ENCODE results near the gene FBXL7.

FBXL7 gene

GRCh38 chr5:15483351-15484097, 16.5 kb upstream of the FBXL7 start:
- H3K9me3 ChIP-seq (ENCODE audit: control insufficient read depth, low read length) = no peaks in the 10 kb centered on the region
- H3K9ac ChIP-seq (ENCODE audit: low read length) = no peak overlapping the region
- H3K36me3 ChIP-seq (ENCODE audit: control insufficient read depth, insufficient read depth, low read length) = no peaks in the 10 kb centered on the region
- no peaks in the 10 kb centered on the region for H3K27me3 ChIP-seq (ENCODE audit: control insufficient read depth, insufficient read depth, low read length)
- no peak overlapping the region for H3K4me3 ChIP-seq (ENCODE audit: low read length)
- H3K4me1 ChIP-seq (ENCODE audit: control insufficient read depth, insufficient read depth, low read length) = no peaks in the 10 kb centered on the region

GRCh38 chr5:15487228-15487627, 12.8 kb upstream of the FBXL7 start:
- Histone ChIP-seq H3K4me1 (ENCODE audit: control insufficient read depth, insufficient read depth, low read length) (no peaks in the 10 kb centered on the region), H3K9ac (ENCODE audit: low read length) (no peak overlapping the region), H3K36me3 (ENCODE audit: control insufficient read depth, insufficient read depth, low read length) (no peaks in the 10 kb centered on the region), H3K4me3 (ENCODE audit: low read length) (no peak overlapping the region), H3K27me3 (ENCODE audit: control insufficient read depth, insufficient read depth, low read length) (no peaks in the 10 kb centered on the region), H3K9me3 (ENCODE audit: control insufficient read depth, low read length) (no peaks in the 10 kb centered on the region)

- H3K36me3 ChIP-seq (ENCODE audit: control insufficient read depth, insufficient read depth, low read length) = no peaks in the 10 kb centered on the region
- H3K4me1 ChIP-seq (ENCODE audit: control insufficient read depth, insufficient read depth, low read length) = no peaks in the 10 kb centered on the region
- H3K27me3 ChIP-seq (ENCODE audit: control insufficient read depth, insufficient read depth, low read length) = no peaks in the 10 kb centered on the region
- H3K4me3 ChIP-seq (ENCODE audit: low read length) = no peak overlapping the region
- H3K9me3 ChIP-seq (ENCODE audit: control insufficient read depth, low read length) = no peaks in the 10 kb centered on the region
- no peak overlapping the region for H3K9ac ChIP-seq (ENCODE audit: low read length)
These were observed 10.3 kb upstream of the FBXL7 start for GRCh38 chr5:15489571-15490235.

GRCh38 chr5:15492545-15492944, 7.4 kb upstream of the FBXL7 start:
- no peak overlapping the region for H3K4me3 ChIP-seq (ENCODE audit: low read length)
- no peaks in the 10 kb centered on the region for H3K27me3 ChIP-seq (ENCODE audit: control insufficient read depth, insufficient read depth, low read length)
- H3K9ac ChIP-seq (ENCODE audit: low read length) = no peak overlapping the region
- H3K4me1 ChIP-seq (ENCODE audit: control insufficient read depth, insufficient read depth, low read length) = no peaks in the 10 kb centered on the region
- H3K36me3 ChIP-seq (ENCODE audit: control insufficient read depth, insufficient read depth, low read length) = no peaks in the 10 kb centered on the region
- H3K9me3 ChIP-seq (ENCODE audit: control insufficient read depth, low read length) = no peaks in the 10 kb centered on the region

GRCh38 chr5:15493501-15493900, 6.5 kb upstream of the FBXL7 start:
- no peaks in the 10 kb centered on the region for H3K9me3 ChIP-seq (ENCODE audit: control insufficient read depth, low read length)
- H3K27me3 ChIP-seq (ENCODE audit: control insufficient read depth, insufficient read depth, low read length) = peaks cover 3% of the 10 kb centered on the region
- no peak overlapping the region for H3K4me3 ChIP-seq (ENCODE audit: low read length)
- no peaks in the 10 kb centered on the region for H3K4me1 ChIP-seq (ENCODE audit: control insufficient read depth, insufficient read depth, low read length)
- no peak overlapping the region for H3K9ac ChIP-seq (ENCODE audit: low read length)
- no peaks in the 10 kb centered on the region for H3K36me3 ChIP-seq (ENCODE audit: control insufficient read depth, insufficient read depth, low read length)

- Histone ChIP-seq H3K4me1 (ENCODE audit: control insufficient read depth, insufficient read depth, low read length) (no peaks in the 10 kb centered on the region), H3K4me3 (ENCODE audit: low read length) (no peak overlapping the region), H3K9ac (ENCODE audit: low read length) (no peak overlapping the region), H3K27me3 (ENCODE audit: control insufficient read depth, insufficient read depth, low read length) (peaks cover 12% of the 10 kb centered on the region), H3K36me3 (ENCODE audit: control insufficient read depth, insufficient read depth, low read length) (no peaks in the 10 kb centered on the region), H3K9me3 (ENCODE audit: control insufficient read depth, low read length) (no peaks in the 10 kb centered on the region)
These were observed 5.0 kb upstream of the FBXL7 start for GRCh38 chr5:15495026-15495425.

GRCh38 chr5:15496886-15497285, 3.1 kb upstream of the FBXL7 start:
- Histone ChIP-seq H3K36me3 (ENCODE audit: control insufficient read depth, insufficient read depth, low read length) (no peaks in the 10 kb centered on the region), H3K4me3 (ENCODE audit: low read length) (no peak overlapping the region), H3K4me1 (ENCODE audit: control insufficient read depth, insufficient read depth, low read length) (no peaks in the 10 kb centered on the region), H3K9me3 (ENCODE audit: control insufficient read depth, low read length) (no peaks in the 10 kb centered on the region), H3K9ac (ENCODE audit: low read length) (no peak overlapping the region), H3K27me3 (ENCODE audit: control insufficient read depth, insufficient read depth, low read length) (peaks cover 22% of the 10 kb centered on the region)

GRCh38 chr5:15500325-15501001, 483 bp downstream of the FBXL7 start:
- Histone ChIP-seq H3K9me3 (ENCODE audit: control insufficient read depth, low read length) (no peaks in the 10 kb centered on the region), H3K4me1 (ENCODE audit: control insufficient read depth, insufficient read depth, low read length) (no peaks in the 10 kb centered on the region), H3K27me3 (ENCODE audit: control insufficient read depth, insufficient read depth, low read length) (peaks cover 22% of the 10 kb centered on the region), H3K9ac (ENCODE audit: low read length) (peak overlapping the region; percentile 53), H3K36me3 (ENCODE audit: control insufficient read depth, insufficient read depth, low read length) (no peaks in the 10 kb centered on the region), H3K4me3 (ENCODE audit: low read length) (peak overlapping the region; percentile 4)

- no peaks in the 10 kb centered on the region for H3K4me1 ChIP-seq (ENCODE audit: control insufficient read depth, insufficient read depth, low read length)
- peak overlapping the region; percentile 4 for H3K4me3 ChIP-seq (ENCODE audit: low read length)
- H3K27me3 ChIP-seq (ENCODE audit: control insufficient read depth, insufficient read depth, low read length) = peaks cover 22% of the 10 kb centered on the region
- H3K36me3 ChIP-seq (ENCODE audit: control insufficient read depth, insufficient read depth, low read length) = no peaks in the 10 kb centered on the region
- H3K9ac ChIP-seq (ENCODE audit: low read length) = peak overlapping the region; percentile 53
- H3K9me3 ChIP-seq (ENCODE audit: control insufficient read depth, low read length) = no peaks in the 10 kb centered on the region
These were observed 1.3 kb downstream of the FBXL7 start for GRCh38 chr5:15501091-15501791.

GRCh38 chr5:15502208-15502607, 2.2 kb downstream of the FBXL7 start:
- Histone ChIP-seq H3K4me3 (ENCODE audit: low read length) (no peak overlapping the region), H3K4me1 (ENCODE audit: control insufficient read depth, insufficient read depth, low read length) (no peaks in the 10 kb centered on the region), H3K27me3 (ENCODE audit: control insufficient read depth, insufficient read depth, low read length) (peaks cover 22% of the 10 kb centered on the region), H3K9ac (ENCODE audit: low read length) (no peak overlapping the region), H3K9me3 (ENCODE audit: control insufficient read depth, low read length) (no peaks in the 10 kb centered on the region), H3K36me3 (ENCODE audit: control insufficient read depth, insufficient read depth, low read length) (no peaks in the 10 kb centered on the region)

GRCh38 chr5:15506146-15506545, 6.2 kb downstream of the FBXL7 start:
- no peaks in the 10 kb centered on the region for H3K4me1 ChIP-seq (ENCODE audit: control insufficient read depth, insufficient read depth, low read length)
- H3K4me3 ChIP-seq (ENCODE audit: low read length) = no peak overlapping the region
- H3K36me3 ChIP-seq (ENCODE audit: control insufficient read depth, insufficient read depth, low read length) = no peaks in the 10 kb centered on the region
- H3K9me3 ChIP-seq (ENCODE audit: control insufficient read depth, low read length) = no peaks in the 10 kb centered on the region
- H3K27me3 ChIP-seq (ENCODE audit: control insufficient read depth, insufficient read depth, low read length) = peaks cover 3% of the 10 kb centered on the region
- H3K9ac ChIP-seq (ENCODE audit: low read length) = no peak overlapping the region

- H3K36me3 ChIP-seq (ENCODE audit: control insufficient read depth, insufficient read depth, low read length) = no peaks in the 10 kb centered on the region
- no peak overlapping the region for H3K9ac ChIP-seq (ENCODE audit: low read length)
- no peaks in the 10 kb centered on the region for H3K27me3 ChIP-seq (ENCODE audit: control insufficient read depth, insufficient read depth, low read length)
- H3K9me3 ChIP-seq (ENCODE audit: control insufficient read depth, low read length) = no peaks in the 10 kb centered on the region
- H3K4me3 ChIP-seq (ENCODE audit: low read length) = no peak overlapping the region
- no peaks in the 10 kb centered on the region for H3K4me1 ChIP-seq (ENCODE audit: control insufficient read depth, insufficient read depth, low read length)
These were observed 6.9 kb downstream of the FBXL7 start for GRCh38 chr5:15506897-15507296.
